DMS79 treated with DMSO at 0.1 percent for 48 hours (cell line): ENCODE measurements around the gene SH3BGRL2.

Experiments used
- DNase-seq: peaks from one replicate; lab custom pipeline; 2025; lab: John Stamatoyannopoulos, UW

The SH3BGRL2 gene

DNA sequence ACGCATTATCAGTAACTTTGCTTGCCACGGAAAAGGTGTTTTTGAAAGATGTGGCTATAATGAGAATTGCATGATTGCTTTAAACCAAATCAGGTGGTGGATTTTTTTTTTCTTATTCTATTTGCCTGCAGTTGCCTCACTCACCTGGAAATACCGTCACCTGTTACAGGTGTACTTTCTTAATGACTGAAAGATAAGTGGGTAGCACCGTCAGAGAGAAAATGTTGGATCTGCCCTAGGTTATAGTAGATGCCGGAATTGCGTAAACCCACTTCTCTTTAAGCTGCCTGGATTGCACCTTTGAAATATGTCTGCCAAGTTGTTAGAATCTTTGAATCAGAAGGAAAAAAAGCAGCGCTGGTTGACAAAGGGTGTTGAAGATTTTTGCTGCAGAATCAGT is 68.5 kb downstream of the SH3BGRL2 start:
- DNase-seq = peak; percentile 12

DNA sequence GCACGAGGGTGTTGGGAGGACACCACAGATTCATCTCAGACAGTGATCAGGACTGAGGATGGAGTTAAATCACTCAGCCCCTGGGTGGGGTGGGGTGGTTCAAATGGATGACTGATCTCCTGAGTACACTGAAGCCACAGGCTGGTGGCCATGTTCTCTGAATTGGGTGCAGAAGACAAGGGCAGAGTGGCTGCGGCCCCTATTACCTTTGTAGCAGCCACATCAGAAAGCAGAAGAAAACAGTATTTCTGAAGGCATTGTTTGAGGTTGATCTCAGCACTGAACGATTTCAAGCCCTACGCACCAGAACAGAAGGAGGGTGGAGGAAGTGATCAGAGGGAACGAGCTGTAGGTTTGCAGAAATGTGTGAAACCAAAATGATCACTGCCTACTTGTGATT is 71.6 kb downstream of the SH3BGRL2 start:
- DNase-seq = no peak

DNA sequence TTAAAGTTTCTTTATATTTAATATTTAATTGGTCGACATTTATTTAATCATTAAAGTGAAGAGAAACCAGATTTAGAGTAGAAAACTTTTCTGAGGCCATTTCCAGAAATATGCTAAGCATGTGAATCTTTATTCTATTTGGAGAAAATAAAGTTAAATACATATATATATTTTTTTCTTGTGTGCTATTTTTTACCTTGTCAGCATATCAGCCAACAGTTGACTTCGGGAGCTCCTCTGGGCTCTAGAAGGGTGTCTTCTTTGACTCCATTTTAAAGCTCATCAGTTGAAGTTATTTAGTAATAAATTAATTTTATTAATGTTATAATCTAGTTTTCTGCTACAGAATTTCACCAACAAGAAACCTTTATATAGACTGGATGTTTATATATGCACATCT is 73.1 kb downstream of the SH3BGRL2 start:
- no peak for DNase-seq

DNA sequence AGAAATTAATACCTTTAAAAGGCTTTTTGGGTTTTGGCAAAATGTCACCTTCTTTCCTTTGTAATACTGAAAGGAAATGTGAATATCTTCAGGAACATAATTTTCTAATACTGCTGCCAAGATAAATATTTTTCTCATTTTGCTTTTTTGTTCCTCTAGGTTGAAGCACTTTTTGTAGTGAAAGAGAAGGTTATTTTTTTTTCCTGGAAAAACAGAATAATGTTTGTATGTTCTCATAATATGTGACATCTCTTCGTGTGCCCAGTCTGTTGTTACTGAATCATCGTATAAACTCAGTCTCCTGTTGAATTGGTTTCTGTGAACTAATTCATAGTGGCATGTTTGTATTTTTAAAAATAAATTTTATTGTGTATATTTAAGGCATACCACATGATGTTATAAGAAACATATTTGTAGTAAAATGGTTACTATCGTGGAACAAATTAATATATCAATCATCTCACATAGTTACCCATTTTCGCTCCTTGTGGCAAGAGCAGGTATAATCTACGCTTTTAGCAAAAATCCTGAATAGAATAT is 74.4 kb downstream of the SH3BGRL2 start:
- DNase-seq = no peak

DNA sequence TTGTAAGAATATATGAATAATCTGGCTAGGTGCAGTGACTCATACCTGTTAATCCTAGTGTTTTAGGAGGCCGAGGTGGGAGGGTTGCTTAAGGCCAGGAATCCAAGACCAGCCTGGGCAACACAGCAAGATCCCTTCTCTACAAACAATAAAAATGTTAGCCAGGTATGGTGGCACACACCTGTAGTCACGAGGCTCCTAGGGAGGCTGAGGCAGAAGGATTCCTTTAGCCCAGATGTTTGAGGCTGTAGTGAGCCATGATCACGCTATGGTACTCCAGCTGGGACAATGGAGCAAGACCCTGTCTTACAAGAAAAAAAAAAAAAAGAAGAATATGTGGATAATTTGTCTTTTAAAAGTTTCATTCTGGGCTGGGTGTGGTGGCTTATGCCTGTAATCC is 75.4 kb downstream of the SH3BGRL2 start:
- DNase-seq = no peak

DNA sequence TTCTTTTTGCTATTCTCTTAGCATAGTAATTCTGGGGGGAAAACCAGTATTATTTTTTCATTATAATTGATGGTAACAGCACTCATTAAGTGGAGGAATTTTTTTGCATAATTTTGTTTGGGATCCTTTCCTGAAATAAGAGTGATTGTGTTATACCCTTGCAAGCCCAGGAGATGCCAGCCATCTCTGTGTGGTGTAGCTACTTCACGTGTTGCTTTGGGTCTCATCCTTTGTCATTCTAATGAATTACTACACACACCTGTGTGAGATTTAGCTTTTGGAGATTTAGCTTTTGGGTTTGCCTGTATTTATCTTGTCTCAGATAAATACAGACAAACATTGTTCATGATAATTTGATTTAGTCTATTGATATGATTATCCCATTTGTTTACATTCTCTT is 76.5 kb downstream of the SH3BGRL2 start:
- DNase-seq = no peak

DNA sequence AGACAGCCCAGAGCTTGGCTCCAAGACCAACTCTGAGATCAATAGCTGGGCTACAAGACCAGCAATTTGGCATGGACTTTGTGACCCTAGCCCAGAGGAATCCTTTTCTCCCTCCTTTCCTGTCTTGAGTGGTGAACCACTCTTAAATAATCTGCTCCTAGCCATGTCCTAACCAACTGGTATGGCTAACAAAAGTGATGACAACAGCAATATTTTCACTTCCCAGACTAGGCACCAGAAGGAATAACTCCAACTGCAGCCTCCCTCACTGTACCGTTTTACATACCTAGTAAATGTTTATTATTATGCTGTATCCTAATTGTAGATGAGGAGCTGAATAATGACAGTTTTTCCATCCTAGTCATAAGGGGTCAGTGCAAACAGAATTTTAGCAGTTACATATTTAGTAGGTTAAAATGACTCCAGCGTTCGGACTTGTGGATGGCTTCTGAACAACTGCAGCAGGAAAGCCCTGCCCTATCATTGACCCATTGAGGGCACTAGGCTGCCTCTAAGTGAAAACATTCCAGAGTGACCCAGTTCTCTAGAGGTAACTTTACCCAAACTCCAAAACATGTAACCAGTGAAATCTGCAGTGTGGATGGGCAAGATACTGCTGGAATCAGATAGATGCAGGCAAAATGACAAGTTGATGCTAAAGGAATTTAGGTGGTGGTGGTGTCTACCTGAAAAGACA is 77.1 kb downstream of the SH3BGRL2 start:
- no peak for DNase-seq

DNA sequence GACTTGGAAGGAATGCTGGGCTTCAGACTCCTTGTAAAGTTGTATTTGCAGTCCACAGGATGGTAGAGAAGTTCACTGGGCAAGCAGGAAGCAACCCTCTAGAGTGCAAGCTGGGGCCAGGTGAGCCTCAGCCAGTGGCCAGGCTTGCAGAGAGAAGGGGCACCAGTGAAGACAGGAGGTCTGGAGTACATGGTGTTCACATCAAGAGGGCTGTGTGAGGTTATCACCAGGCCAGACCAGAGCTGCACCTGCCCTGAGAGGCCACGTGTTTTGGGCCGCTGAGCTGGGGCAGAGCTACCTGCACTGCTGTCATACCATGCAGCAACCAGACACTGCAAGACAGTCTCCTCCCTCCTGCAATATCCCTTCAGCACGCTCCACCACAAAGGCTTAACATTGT is 79.0 kb downstream of the SH3BGRL2 start:
- DNase-seq = no peak

DNA sequence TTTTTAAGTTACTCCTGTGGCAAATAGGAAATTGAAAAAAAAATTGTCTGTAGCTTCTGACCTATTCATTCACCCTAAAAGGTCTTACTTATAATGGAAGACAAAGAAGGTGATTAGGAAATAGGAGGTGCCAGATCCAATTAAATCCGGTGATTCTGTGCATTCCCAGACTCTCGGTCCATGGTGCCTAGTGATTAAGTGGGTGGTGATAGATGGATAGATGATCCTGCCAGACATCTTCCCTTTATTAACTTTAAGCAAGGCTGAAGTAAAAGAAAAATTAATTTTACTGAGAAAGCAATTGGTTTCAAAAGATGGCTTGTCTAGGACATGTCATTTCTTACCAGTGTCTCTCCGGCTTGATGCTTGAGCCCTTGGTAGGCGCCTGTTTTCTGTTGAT is 80.0 kb downstream of the SH3BGRL2 start:
- no peak for DNase-seq

DNA sequence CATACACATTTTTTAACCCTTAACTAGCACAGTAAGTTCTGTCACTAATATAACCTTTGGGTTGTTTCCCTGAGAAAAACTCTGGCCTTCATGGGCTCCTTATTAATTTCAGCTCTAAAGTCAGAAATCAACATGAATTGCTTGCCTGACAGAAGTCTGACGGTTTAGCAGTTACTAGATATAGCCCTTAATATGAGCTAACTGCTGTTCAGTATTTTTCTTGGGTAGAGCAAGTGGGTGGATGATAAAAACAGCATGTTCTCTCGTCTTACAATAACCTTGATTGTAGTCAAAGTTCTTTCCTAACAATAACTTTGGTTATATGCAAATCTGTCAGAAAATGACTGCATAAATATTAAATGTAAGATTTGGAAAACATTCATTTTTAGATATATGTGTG is 81.0 kb downstream of the SH3BGRL2 start:
- DNase-seq = no peak

DNA sequence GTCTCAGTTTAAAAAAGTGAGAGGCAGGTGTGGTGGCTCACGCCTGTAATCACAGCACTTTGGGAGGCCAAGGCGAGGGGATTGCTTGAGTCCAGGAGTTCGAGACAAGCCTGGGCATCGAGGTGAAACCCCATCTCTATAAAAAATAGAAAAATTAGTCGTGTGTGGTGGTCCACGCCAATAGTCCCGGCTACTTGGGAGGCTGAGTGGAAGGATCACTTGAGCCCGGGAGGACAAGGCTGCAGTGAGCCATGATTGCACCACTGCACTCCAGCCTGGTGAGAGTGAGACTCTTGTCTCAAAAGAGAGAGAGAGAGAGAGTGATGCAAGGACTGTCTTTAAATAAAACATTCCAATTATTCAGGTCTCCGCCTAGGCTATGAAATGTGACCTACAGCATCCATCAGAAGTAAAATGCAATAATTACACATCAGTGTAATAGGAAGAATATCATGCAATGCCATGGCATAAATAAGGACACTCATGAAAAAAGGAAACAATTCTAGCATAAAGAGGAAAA is 81.5 kb downstream of the SH3BGRL2 start:
- no peak for DNase-seq

DNA sequence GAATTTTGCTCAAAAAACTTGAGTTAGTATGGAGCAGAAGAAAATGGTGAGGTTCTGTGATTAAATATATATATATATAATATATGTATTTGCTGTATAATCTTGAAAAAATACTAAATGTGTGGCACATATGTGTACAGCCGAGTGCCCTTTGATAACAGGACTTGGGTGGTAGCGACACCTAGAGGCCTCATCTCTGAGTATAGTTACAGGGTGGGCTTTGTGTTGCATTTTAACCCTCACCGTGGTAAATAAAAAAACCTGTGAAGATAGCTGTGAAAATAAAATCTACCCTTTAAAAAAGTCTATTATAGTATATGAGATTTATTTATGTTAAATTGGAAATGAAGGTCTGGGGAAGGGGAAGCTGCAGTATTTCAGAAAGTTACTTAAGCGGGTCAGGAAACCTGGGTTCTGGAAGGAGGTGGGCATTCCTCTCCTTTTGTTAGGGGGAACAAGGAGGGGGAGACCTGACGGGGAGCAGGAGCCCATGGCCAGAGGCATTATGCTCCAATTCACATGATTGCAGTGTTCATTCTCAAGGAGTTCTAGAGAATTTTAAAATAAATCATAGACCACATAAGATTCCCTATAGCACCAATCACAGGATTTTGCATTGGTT is 82.7 kb downstream of the SH3BGRL2 start:
- DNase-seq = peak; percentile 8

DNA sequence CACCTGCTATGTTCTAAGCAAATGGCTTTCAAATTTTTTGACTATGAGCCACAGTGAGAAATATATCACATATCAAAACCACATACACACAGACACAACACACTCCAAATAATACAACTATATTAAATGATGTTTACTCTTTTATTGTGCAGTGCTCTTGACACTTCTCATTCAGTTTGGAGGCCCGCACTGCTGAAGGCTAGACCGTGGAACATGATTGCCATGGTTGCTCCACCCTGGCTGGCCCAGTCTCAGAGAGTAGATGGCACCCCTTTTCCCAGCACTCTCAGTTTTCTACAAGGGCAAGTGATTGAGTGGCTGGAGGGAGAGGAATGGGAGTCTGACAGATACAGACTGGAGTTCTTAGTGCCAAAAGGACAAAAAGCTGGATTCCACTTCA is 86.9 kb downstream of the SH3BGRL2 start:
- peak; percentile 41 for DNase-seq

DNA sequence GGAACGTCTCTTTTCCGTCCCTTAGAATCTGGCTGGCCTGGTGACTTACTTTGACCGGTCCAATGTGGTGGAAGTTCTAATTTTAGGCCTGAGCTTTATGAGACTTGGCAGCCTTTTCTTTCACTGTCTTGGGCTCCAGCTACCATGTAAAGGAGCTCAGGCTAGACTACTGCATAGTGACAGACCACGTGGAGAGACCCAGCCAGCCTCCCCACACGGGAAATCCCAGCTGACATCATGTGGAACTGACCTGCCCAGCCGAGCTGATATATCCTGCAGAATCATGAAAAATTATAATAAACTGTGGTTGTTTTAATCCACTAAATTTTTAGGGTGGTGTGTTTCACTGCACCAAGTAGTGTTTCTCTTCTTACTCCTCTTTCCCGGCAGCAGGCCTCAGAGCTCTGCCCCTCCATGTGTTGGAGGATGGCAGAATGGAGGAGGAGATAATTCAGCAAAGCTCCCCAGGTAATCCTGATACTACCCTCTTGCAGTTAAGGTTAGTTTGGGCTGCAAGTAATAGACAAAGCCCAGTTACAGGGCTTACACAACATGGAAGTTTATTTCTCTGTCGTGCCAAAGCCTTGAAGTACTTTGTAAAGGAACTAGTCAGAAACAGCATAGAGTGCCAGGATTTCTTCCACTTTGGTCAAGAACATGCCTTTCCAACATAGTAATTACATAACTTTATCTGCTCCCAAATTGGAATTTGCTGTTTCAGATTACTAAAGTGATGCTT is 87.5 kb downstream of the SH3BGRL2 start:
- no peak for DNase-seq

DNA sequence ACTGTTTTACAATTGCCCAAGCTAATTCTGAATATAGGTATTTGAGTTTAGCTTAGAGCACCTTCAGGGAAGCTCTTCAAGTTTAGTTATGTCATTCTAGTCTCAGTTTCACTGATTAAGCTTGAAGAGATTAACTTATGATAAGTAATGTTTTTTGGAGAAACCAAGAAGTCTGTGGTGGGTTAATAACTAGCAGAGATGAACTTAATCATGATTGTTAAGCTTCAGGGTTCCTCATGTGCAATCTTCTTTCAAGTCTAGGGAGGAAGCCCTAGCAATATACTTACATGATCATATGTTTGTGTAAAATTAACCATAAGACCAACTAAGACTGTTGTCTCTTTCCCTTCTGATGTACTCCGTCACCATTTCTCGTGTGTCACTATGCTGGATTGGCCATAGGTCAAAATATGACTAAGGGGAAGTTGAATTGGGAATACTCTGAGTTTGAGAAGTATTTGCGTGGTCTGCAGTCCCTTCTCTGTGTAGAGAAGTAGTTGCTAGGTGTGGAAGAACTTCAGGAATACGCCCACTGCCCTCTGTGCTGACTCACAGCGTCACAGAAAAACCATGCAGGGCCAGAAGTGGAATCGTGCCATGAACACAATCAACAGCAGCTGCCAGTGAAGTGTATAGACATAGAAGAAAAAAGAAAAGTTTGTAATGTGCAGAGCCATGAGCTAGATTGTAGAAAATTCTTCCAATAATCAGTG is 88.3 kb downstream of the SH3BGRL2 start:
- no peak for DNase-seq

DNA sequence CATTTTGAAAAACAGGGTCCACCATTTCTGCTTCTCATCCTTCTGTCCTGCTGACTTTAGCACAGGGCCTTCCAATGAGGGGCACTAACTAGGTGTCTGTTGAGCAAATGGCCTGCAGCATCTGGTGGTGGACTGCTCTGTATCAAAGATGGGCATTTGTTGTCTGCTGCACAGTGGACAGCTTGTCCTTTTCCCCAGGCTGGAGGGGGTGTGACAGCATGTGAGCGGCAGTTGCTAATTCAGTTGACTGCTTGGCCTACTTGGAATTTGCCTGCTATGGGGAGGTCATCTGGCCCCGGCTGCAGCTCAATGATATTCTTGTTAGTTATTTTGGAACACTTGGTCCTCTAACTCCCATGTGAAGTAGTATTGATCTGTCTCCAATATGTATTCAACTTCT is 93.7 kb downstream of the SH3BGRL2 start:
- DNase-seq = no peak

DNA sequence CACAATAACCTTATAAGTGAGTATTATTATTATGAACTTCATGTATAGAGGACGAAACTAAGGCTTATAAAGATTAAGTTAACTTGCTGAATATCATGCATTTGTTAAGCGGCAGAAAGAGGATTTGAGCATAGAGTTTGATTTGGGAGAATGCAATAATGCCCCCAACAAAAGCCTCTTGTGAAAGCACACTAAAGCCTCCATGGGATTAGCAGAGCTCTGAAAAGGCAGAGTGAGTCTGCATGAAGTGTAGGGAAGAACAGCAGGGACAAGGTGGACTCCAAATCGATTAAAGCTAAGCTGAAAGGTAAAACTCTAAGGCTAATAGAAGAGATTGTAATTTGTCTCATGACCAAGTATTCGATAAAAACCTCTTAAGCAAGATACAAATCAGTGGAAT is 100.3 kb downstream of the SH3BGRL2 start:
- no peak for DNase-seq

DNA sequence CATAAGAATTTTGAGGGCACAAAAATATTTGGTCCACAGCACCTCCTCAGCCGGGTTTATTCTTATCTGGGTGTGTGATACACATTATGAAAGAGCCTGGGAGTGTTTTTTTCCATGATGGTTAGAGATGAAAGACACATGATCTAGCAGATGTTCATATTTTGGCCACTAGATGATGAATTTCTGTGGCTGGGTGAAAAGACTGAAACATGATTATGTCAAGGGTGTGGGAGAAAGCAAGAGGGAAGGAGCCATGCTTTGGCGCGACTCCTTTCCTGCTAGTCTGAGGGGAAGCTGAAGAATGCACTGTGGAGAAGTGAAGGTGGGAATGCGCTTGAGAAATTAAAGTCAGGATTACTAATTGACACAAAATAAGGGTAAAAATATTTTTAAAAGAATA is 102.3 kb downstream of the SH3BGRL2 start:
- no peak for DNase-seq

DNA sequence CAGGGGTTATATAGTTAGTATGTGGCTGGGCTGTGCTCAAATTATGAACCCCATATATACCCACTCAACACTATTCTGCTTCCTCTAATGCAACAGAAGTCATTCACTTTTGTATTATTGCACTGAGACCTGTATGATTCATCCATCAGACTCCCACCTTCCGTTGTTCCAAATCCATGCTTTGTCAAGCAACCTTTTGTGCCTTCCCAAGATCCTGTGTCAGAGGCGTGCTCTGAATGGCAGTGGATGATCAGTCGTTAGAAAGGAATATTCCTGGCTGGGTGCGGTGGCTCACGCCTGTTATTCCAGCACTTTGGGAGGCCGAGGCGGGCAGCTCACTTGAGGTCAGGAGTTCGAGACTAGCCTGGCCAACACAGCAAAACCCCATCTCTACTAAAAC is 103.2 kb downstream of the SH3BGRL2 start:
- no peak for DNase-seq

DNA sequence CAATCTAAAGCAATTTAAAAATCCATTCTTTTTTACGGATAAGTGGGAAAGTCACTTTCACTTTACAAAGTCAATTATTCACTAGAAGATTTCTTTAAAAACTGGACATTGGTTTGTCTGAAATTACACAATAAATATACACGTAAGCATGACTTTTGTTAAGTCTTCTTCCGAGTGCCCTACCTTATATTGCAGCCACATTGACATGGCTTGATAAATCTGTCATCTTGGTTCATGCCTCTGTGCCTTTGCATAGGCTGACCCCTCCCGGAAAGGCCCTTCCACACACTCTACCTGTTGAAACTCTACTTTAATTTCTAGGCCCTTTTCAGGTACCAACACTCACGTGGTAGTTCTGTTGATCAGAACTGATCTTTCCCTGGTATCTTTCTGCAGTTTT is 104.1 kb downstream of the SH3BGRL2 start:
- no peak for DNase-seq

DNA sequence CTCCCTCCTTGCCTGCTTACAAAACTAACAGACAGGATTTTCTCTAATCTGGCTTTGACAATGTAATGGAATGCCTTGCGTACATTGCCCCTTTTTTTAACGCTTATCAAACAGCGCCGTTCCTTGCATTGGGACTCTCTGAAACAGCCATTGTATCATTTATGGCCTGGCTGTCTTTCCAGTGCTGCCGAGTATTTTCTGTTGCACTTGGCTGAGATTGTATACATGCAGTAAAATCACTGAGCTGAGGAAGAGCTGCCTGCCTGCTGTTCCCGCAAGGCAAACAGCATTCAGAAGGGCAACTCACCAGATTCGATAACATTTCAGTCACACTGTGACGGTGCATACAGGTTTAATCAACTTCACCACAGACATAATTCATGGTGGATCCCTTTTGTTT is 106.0 kb downstream of the SH3BGRL2 start:
- peak; percentile 79 for DNase-seq

DNA sequence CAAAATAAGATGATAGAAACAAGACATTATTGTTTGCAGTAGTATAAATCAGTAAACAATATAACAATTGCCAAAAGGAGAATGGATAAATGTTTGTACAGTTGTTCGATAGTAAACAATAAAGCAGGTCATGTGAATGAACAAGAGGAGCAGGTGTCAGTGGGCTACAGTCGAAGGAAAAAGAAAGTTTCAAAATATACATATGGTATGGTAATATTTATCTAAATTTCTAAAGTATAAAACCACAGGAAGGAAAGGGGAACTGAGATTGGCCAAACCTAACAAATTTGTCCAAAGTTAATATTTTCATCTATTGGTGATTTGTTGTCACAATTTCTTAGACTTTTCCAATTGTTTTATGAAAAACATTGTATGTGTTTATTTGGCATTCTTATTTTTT is 110.9 kb downstream of the SH3BGRL2 start:
- no peak for DNase-seq
